Spleen (tissue), 11 donors: Measurements from ENCODE around the gene TNS4. TPM values are rescaled to one million over a fixed set of nuclear protein-coding genes. Genes with fewer than 3 reads are reported as not detected.

ENCODE experiments used
- DNase-seq: peaks from one replicate; pipeline ENCODE4 v3.0.0-alpha.2; 2020
- H3K27ac ChIP-seq, 8 donors: fragments of 200-600 bp; sonication (generic) in 7 of 8; 1 replicate in 4 of 8; 2 replicates in 4 of 8; pipeline versions ENCODE4 v1.5.0 to v1.8.0; 2016 to 2021; ENCODE audit warnings: inconsistent platforms in 4 of 8, mild to moderate bottlenecking in 4 of 8, moderate library complexity in 1 of 8
- H3K27me3 ChIP-seq, 7 donors: fragments of 200-600 bp; sonication (generic) in 6 of 7; replicated peaks in 1 of 7; 1 replicate in 4 of 7; 2 replicates in 3 of 7; pipeline versions ENCODE4 v1.5.0 to v1.8.0; 2016 to 2021; ENCODE audit warnings: inconsistent platforms in 3 of 7, mild to moderate bottlenecking in 1 of 7
- H3K36me3 ChIP-seq, 6 donors: fragments of 200-600 bp; sonication (generic) in 5 of 6; 1 replicate in 4 of 6; 2 replicates in 2 of 6; pipeline versions ENCODE4 v1.5.0 to v1.8.0; 2016 to 2021; ENCODE audit warnings: inconsistent platforms in 2 of 6
- H3K4me1 ChIP-seq, 6 donors: fragments of 200-600 bp; sonication (generic) in 5 of 6; 1 replicate in 3 of 6; 2 replicates in 3 of 6; pipeline versions ENCODE4 v1.5.0 to v1.8.0; 2016 to 2021; ENCODE audit warnings: inconsistent platforms in 3 of 6
- H3K4me3 ChIP-seq, 8 donors: fragments of 200-600 bp; sonication (generic) in 7 of 8; 1 replicate in 4 of 8; 2 replicates in 4 of 8; pipeline versions ENCODE4 v1.5.0 to v1.8.0; 2016 to 2021; ENCODE audit warnings: inconsistent platforms in 4 of 8, mild to moderate bottlenecking in 4 of 8, moderate library complexity in 2 of 8
- H3K9me3 ChIP-seq, 8 donors: fragments of 200-600 bp; sonication (generic) in 7 of 8; 1 replicate in 4 of 8; 2 replicates in 4 of 8; pipeline versions ENCODE4 v1.5.0 to v1.8.0; 2016 to 2021; ENCODE audit warnings: inconsistent platforms in 4 of 8
- CTCF ChIP-seq, 11 experiments: fragments of 200-600 bp in 7 of 11; fragments of 450-650 bp in 4 of 11; sonication (generic) in 4 of 11; IDR thresholded peaks in 8 of 11; conservative IDR thresholded peaks in 3 of 11; 1 replicate in 7 of 11; 2 replicates in 4 of 11; pipeline versions ENCODE4 v1.4.0 to v1.8.0; 2016 to 2021; ENCODE audit warnings: antibody characterized with exemption in 11 of 11, inconsistent platforms in 4 of 11, mild to moderate bottlenecking in 1 of 11
- POLR2A ChIP-seq, 3 donors: fragments of 450-650 bp; IDR thresholded peaks; one replicate each; pipeline ENCODE4 v1.5.1; 2017; ENCODE audit warnings: antibody characterized with exemption in 3 of 3, mild to moderate bottlenecking in 1 of 3
- POLR2AphosphoS5 ChIP-seq, 3 donors: sonication (generic); formaldehyde crosslinking; IDR thresholded peaks; one replicate each; pipeline ENCODE4 v1.5.1; 2017; ENCODE audit warnings: antibody characterized with exemption in 3 of 3
- WGBS, 5 donors: extraction: QIAGEN DNeasy Blood & Tissue Kit in 3 of 5; methylation state at CpG; one replicate each; pipeline versions ENCODE4 v1.1.5 to v1.1.7; 2013 to 2018; 5-methylcytosine and 5-hydroxymethylcytosine counted together
- intact Hi-C: fragments of 100-400 bp; cut with DNase I; formaldehyde crosslinking; loops from one replicate; pipeline ENCODE4 v1.15.0; 2023; ENCODE audit warnings: low total_unique reads
- polyA plus RNA-seq, 3 donors: library from polyadenylated mRNA; stranded (reverse); fragments of 200-250 nt; gene quantifications; one replicate each; pipeline ENCODE4 v1.2.1, GENCODE V29; 2013
- total RNA-seq, 7 donors: library from RNA; depleted of rRNA in 3 of 7; stranded (reverse); fragments of >200 nt in 3 of 7; fragmentation: NEBNext Ultra II Directional in 4 of 7; extraction: Animal tissue kit (Norgen Biotek cat#: 25700) in 4 of 7; gene quantifications; one replicate each; pipeline versions ENCODE4 v1.1.0 to v1.2.1, GENCODE V29; 2016 to 2021
- donor health status: healthy with polysubstance abuse.
- donor health status: DM: no; HTN: no; CAD: no; lungs with moderate emphysema.
- donor health status: DM: no; HTN: no; CAD: no.
- donor health status: Bipolar disorder and iron deficiency.
- donor health status: healthy.
- donor health status: DM: no; HTN: no; CAD: no.
- donor health status: DM: yes; HTN: yes; CAD: no.

TNS4 gene
- total and polyA plus RNA-seq, 10 donors = 0.14 to 1.3 (median 0.37) TPM; not detected in 1

- no peaks in the 10 kb centered on the region for H3K36me3 ChIP-seq
- TF ChIP-seq CTCF (IDR thresholded peaks at IDR 0.05 in 8 of 11, conservative IDR thresholded peaks at IDR 0.05 in 3 of 11) = no peak
- TF ChIP-seq POLR2AphosphoS5 (IDR thresholded peaks at IDR 0.05) = peak in 1 of 3 donors; percentile 29
- TF ChIP-seq POLR2A (IDR thresholded peaks at IDR 0.05) = no peak
- intact Hi-C loops = no loop called here
- no peak overlapping the region for H3K4me3 ChIP-seq
- peaks cover 0 to 24% (median 6%) of the 10 kb centered on the region in 6 donors for H3K4me1 ChIP-seq
- H3K9me3 ChIP-seq = no peaks in the 10 kb centered on the region
- WGBS, 5 donors = 39 to 71% (median 59%) methylated on average over 2 of the region's 2 CpGs
- no peaks in the 10 kb centered on the region for H3K27me3 ChIP-seq
- peak; percentile 62 for DNase-seq
- H3K27ac ChIP-seq = peak overlapping the region in 7 of 8 donors; percentile 19 to 58 (median 38)
Measured at GRCh38 chr17:40432864-40433528, 68.4 kb downstream of the TNS4 start.

- H3K4me1 ChIP-seq = peaks cover 0 to 24% (median 8%) of the 10 kb centered on the region in 6 donors
- H3K36me3 ChIP-seq = no peaks in the 10 kb centered on the region
- no peak overlapping the region for H3K4me3 ChIP-seq
- TF ChIP-seq CTCF (IDR thresholded peaks at IDR 0.05 in 8 of 11, conservative IDR thresholded peaks at IDR 0.05 in 3 of 11) = no peak
- no peak for TF ChIP-seq POLR2AphosphoS5 (IDR thresholded peaks at IDR 0.05)
- no peak overlapping the region for H3K27ac ChIP-seq
- no peaks in the 10 kb centered on the region for H3K27me3 ChIP-seq
- intact Hi-C loops = no loop called here
- WGBS, 5 donors = 77 to 86% (median 84%) methylated on average over 3 of the region's 3 CpGs
- no peaks in the 10 kb centered on the region for H3K9me3 ChIP-seq
- DNase-seq = no peak
Measured at GRCh38 chr17:40431231-40431602, 70.2 kb downstream of the TNS4 start.

GRCh38 chr17:40430272-40431230, 70.9 kb downstream of the TNS4 start:
- TF ChIP-seq CTCF (IDR thresholded peaks at IDR 0.05 in 8 of 11, conservative IDR thresholded peaks at IDR 0.05 in 3 of 11) (no peak), POLR2A (IDR thresholded peaks at IDR 0.05) (no peak), POLR2AphosphoS5 (IDR thresholded peaks at IDR 0.05) (no peak)
- H3K9me3 ChIP-seq = no peaks in the 10 kb centered on the region
- H3K36me3 ChIP-seq = no peaks in the 10 kb centered on the region
- H3K27me3 ChIP-seq = no peaks in the 10 kb centered on the region
- peaks cover 0 to 30% (median 10%) of the 10 kb centered on the region in 6 donors for H3K4me1 ChIP-seq
- intact Hi-C loops = no loop called here
- H3K27ac ChIP-seq = no peak overlapping the region
- no peak overlapping the region for H3K4me3 ChIP-seq
- 90 to 95% (median 91%) methylated on average over 10 of the region's 10 CpGs for WGBS, 5 donors
- DNase-seq = no peak

DNA sequence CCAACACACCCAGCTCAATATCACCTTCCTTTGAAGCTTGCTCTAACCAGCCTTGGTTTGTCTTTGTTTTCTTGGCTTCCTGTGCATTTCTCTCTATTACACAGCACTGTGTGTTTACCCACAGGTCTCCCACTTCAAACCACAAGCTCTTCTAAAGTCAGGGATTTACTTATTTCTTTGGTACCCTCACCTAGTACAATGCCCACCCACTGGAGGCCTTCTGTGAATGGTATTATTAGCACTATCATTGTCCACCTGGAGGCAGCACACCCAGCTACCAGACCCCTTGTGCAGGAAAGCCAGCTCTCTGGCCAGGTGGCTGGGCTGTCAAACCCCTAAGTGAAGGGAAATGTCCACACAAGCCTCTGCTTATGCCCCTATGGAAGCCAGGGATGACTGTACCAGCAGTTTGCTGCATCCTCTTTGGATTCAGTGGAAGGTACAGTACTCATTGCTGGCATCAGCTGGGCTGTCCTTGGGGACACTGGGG, 74.4 kb downstream of the TNS4 start:
- no peak overlapping the region for H3K4me3 ChIP-seq
- no peak overlapping the region for H3K27ac ChIP-seq
- H3K27me3 ChIP-seq = no peaks in the 10 kb centered on the region
- intact Hi-C loops = no loop called here
- no peaks in the 10 kb centered on the region for H3K36me3 ChIP-seq
- DNase-seq = no peak
- H3K4me1 ChIP-seq = peaks cover 0 to 35% (median 15%) of the 10 kb centered on the region in 6 donors
- no peaks in the 10 kb centered on the region for H3K9me3 ChIP-seq
- TF ChIP-seq POLR2AphosphoS5 (IDR thresholded peaks at IDR 0.05) (no peak), POLR2A (IDR thresholded peaks at IDR 0.05) (no peak), CTCF (IDR thresholded peaks at IDR 0.05 in 8 of 11, conservative IDR thresholded peaks at IDR 0.05 in 3 of 11) (no peak)
